Measurements from ENCODE around the gene SPR.

The SPR gene

GRCh38 chr2:72847534-72848315, 39.5 kb upstream of the SPR start:
- ChIA-PET CTCF (interaction anchor here (3.8 to 6.4 kb wide), 2 partner anchors 12 to 15 kb away, joined by 16 to 47 read pairs; no protein-coding TSS in a partner anchor), POLR2A (no interaction called here)
- H3K4me3 ChIP-seq (ENCODE audit: low read depth, low read length) = no peak overlapping the region
- no peak for TF ChIP-seq CTCF (IDR thresholded peaks at IDR 0.05; ENCODE audit: insufficient read depth, low read length, missing control alignments)
- DNase-seq (ENCODE audit: low read depth, low spot score) = no peak

DNA sequence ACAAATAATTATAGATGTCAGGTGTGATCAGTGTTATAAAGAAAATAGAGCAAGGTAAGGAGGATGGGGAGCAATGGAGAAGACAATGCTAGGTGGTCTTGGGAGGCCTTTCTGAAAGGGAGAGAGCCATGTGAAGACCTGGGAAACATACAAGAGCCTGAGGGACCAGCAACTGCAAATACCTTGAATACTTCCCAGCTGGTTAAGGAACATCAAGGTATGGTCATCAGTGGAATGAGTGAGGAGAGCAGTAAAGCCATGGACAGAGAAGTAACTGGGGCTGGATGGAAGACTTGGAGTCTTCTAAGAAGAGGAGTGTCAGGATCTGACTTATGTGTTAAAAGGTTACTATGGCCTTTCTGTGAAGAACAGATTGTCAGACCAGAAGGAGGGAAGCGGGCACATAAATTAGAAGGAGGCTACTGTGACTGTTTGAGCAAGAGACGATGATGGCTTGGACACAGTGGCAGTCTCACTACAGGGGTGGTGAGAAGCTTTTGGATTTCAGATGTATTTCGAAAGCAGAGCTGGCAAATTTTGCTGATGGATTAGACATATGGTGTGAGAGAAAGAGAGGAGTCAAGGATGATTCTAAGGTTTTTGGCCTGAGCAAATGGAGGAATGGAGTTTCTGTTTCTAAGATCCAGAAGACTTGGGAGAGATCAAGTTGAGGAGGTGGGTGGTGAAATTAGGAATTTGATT, 38.6 kb upstream of the SPR start:
- POLR2A ChIA-PET = no interaction called here
- no peak for DNase-seq (ENCODE audit: low read depth, low spot score)
- CTCF ChIA-PET = interaction anchor here (3.8 to 6.4 kb wide), 2 partner anchors 11 to 14 kb away, joined by 16 to 47 read pairs; no protein-coding TSS in a partner anchor
- no peak overlapping the region for H3K4me3 ChIP-seq (ENCODE audit: low read depth, low read length)
- TF ChIP-seq CTCF (IDR thresholded peaks at IDR 0.05; ENCODE audit: insufficient read depth, low read length, missing control alignments) = no peak

- CTCF ChIA-PET = interaction anchor here (3.8 to 6.4 kb wide), 2 partner anchors 10 to 14 kb away, joined by 16 to 47 read pairs; no protein-coding TSS in a partner anchor
- DNase-seq (ENCODE audit: low read depth, low spot score) = no peak
- no peak for TF ChIP-seq CTCF (IDR thresholded peaks at IDR 0.05; ENCODE audit: insufficient read depth, low read length, missing control alignments)
- no peak overlapping the region for H3K4me3 ChIP-seq (ENCODE audit: low read depth, low read length)
- POLR2A ChIA-PET = no interaction called here
Measured at GRCh38 chr2:72849138-72849462, 38.1 kb upstream of the SPR start.

GRCh38 chr2:72851333-72851732, 35.9 kb upstream of the SPR start:
- no peak for DNase-seq (ENCODE audit: low read depth, low spot score)
- ChIA-PET CTCF (interaction anchor here (1.3 to 6.4 kb wide), 3 partner anchors 8 to 81 kb away, joined by 3 to 47 read pairs (median 6); no protein-coding TSS in a partner anchor), POLR2A (no interaction called here)

DNA sequence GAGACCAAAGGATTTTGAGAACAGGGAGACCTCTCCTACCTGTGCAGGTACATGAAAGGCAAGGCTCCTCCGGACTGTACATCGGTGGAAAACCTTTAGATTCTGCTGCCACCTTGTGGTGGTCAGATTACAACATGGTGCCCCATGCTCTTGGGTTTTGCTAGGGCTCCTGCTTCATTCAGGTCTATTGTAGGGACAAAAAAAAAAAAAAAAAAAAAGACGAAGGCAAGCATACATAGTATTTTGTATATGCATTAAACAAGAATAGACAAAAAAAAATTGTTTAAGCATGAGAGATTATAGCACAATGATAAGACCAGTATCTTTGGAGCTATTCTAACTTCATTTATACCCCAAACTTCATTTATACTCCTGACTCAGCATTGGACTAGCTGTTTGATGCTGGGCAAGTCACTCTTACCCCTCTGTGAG, 27.4 kb upstream of the SPR start:
- POLR2A ChIA-PET = no interaction called here

More at GRCh38 chr2:72851333-72851732, 35.9 kb upstream of the SPR start:
- TF ChIP-seq CTCF (IDR thresholded peaks at IDR 0.05; ENCODE audit: insufficient read depth, low read length, missing control alignments) = no peak
- no peak overlapping the region for H3K4me3 ChIP-seq (ENCODE audit: low read depth, low read length)

More for the DNA sequence above, 27.4 kb upstream of the SPR start:
- TF ChIP-seq CTCF (IDR thresholded peaks at IDR 0.05; ENCODE audit: insufficient read depth, low read length, missing control alignments) = peak; percentile 62
- CTCF ChIA-PET = interaction anchor here (0.7 to 6.2 kb wide), 42 partner anchors 9 to 1286 kb away, joined by 3 to 53 read pairs (median 4); partner anchors contain the start of gene SPR
- DNase-seq (ENCODE audit: low read depth, low spot score) = no peak
- H3K4me3 ChIP-seq (ENCODE audit: low read depth, low read length) = no peak overlapping the region

Data from AG04449 (cell line).